PFSK-1 (cell line): ENCODE data around the gene KDF1.

Experiments used
- FOXP2 ChIP-seq: optimal IDR thresholded peaks from 2 replicates; pipeline ENCODE3; 2011; ENCODE audit warnings: borderline replicate concordance, control low read depth, inconsistent platforms; ENCODE audit not compliant: insufficient read depth; ENCODE audit errors: extremely low read length, extremely low read depth
- POLR2AphosphoS5 ChIP-seq: IDR thresholded peaks from 2 replicates; pipeline ENCODE4 v1.6.1; 2012; ENCODE audit warnings: low read depth, mild to moderate bottlenecking, control low read depth, low read length, moderate library complexity
- REST ChIP-seq, 2 experiments: IDR thresholded peaks; 2 replicates each; pipeline versions ENCODE4 v1.6.1 to v1.8.0; 2011 to 2012; ENCODE audit warnings: low read depth in 2 of 2, low read length in 2 of 2, control low read depth in 1 of 2, inconsistent platforms in 1 of 2, mild to moderate bottlenecking in 1 of 2, moderate library complexity in 1 of 2; ENCODE audit not compliant: insufficient read depth in 1 of 2
- SIN3A ChIP-seq: IDR thresholded peaks from 2 replicates; pipeline ENCODE4 v1.6.1; 2012; ENCODE audit warnings: mild to moderate bottlenecking, low read length, moderate library complexity, borderline replicate concordance; ENCODE audit not compliant: insufficient read depth
- TAF1 ChIP-seq: IDR thresholded peaks from 2 replicates; pipeline ENCODE4 v1.6.1; 2012; ENCODE audit warnings: low read length, control low read depth, borderline replicate concordance; ENCODE audit not compliant: insufficient read depth

Gene KDF1

GRCh38 chr1:26978901-26979300, 18.6 kb upstream of the KDF1 start:
- TF ChIP-seq SIN3A: no peak
- no peak for TF ChIP-seq TAF1
- no peak for TF ChIP-seq POLR2AphosphoS5
- TF ChIP-seq REST (IDR thresholded peaks at IDR 0.05; ENCODE audit: insufficient read depth in 1 of 2, low read depth in 2 of 2, low read length in 2 of 2): no peak
- TF ChIP-seq FOXP2: no peak

- TF ChIP-seq TAF1: no peak
- no peak for TF ChIP-seq SIN3A
- TF ChIP-seq FOXP2: no peak
- no peak for TF ChIP-seq POLR2AphosphoS5
- no peak for TF ChIP-seq REST (IDR thresholded peaks at IDR 0.05; ENCODE audit: insufficient read depth in 1 of 2, low read depth in 2 of 2, low read length in 2 of 2)
These were observed 16.6 kb upstream of the KDF1 start for GRCh38 chr1:26976621-26977510.

GRCh38 chr1:26972821-26973220, 12.6 kb upstream of the KDF1 start:
- TF ChIP-seq POLR2AphosphoS5: no peak
- no peak for TF ChIP-seq REST (IDR thresholded peaks at IDR 0.05; ENCODE audit: insufficient read depth in 1 of 2, low read depth in 2 of 2, low read length in 2 of 2)

GRCh38 chr1:26972390-26972789, 12.1 kb upstream of the KDF1 start:
- TF ChIP-seq REST (IDR thresholded peaks at IDR 0.05; ENCODE audit: insufficient read depth in 1 of 2, low read depth in 2 of 2, low read length in 2 of 2) (no peak), TAF1 (no peak), SIN3A (no peak), POLR2AphosphoS5 (no peak)

- no peak for TF ChIP-seq FOXP2
- no peak for TF ChIP-seq SIN3A
- no peak for TF ChIP-seq POLR2AphosphoS5
- no peak for TF ChIP-seq REST (IDR thresholded peaks at IDR 0.05; ENCODE audit: insufficient read depth in 1 of 2, low read depth in 2 of 2, low read length in 2 of 2)
- no peak for TF ChIP-seq TAF1
These were observed 11.3 kb upstream of the KDF1 start for GRCh38 chr1:26971590-26971989.
